ENCODE data around the gene PEAR1.

GRCh38 chr1:156905651-156906050 is 12.1 kb downstream of the PEAR1 start:
- TF ChIP-seq POLR2AphosphoS5 (IDR thresholded peaks at IDR 0.05; ENCODE audit: borderline replicate concordance, low read depth, low read length), result no peak
- no peak for TF ChIP-seq EZH2 (IDR thresholded peaks at IDR 0.05)
- TF ChIP-seq FOXP2 (optimal IDR thresholded peaks at IDR 0.05; ENCODE audit: control extremely low read depth, extremely low read length, insufficient read depth), result no peak
